ENCODE results near the gene CPNE5.
A peak's percentile ranks its signal among the peaks of the same experiment; 100 is the strongest.

Gene CPNE5

GRCh38 chr6:36721369-36722140 is 117.7 kb downstream of the CPNE5 start:
- intact Hi-C loops (cut with DNase I; ENCODE audit: low total_unique reads) = no loop called here
- no peak overlapping the region for H3K27ac ChIP-seq
- TF ChIP-seq CTCF (IDR thresholded peaks at IDR 0.05) = no peak
- DNase-seq = no peak
- no peak overlapping the region for H3K4me3 ChIP-seq
- peaks cover 0 to 4% of the 10 kb centered on the region in 2 donors for H3K27me3 ChIP-seq
- peaks cover 0 to 7% (median 0%) of the 10 kb centered on the region in 4 donors for H3K4me1 ChIP-seq
- no peaks in the 10 kb centered on the region for H3K9me3 ChIP-seq
- H3K36me3 ChIP-seq = no peaks in the 10 kb centered on the region

DNA sequence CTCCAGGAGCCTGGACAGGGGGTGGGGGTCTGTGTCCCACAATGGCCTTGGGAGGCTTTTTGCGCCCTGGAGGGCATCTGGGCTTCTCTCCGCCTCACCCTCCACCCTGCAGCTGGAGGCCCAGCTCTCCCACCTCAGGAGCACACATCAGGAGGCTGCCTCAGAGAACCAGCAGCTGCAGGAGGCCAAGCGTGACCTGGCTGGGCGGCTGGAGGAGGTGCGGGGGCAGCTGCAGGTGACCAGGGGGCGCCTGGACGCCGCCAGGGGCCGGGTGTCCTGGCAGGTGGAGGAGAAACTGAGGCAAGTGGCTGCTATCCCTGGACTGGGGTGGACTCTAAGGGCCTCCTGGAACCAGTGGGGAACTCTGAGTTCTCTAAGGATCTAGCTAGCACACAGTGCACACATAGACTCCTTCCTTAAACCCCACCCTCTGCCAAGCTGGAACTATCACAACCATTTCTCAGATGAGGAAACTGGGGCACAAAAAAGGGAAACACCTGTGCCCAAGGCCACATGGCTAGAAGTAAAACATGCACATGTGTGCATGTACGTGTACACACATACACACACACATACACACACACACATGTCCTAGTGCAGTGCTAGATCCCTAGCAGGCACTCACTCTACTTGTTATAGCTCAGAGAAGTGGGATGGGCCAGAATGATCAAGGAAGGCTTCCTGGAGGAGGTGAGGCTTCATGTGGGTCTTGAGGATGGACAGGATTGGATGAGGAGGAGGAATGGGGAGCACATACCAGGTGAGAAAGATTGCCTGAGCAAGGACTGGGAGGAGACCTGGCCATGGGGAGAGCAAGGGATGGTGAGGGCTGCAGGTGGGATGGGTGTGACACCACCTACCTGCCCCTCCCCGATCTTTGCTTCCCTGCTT is 118.7 kb downstream of the CPNE5 start:
- TF ChIP-seq CTCF (IDR thresholded peaks at IDR 0.05) = no peak
- H3K27me3 ChIP-seq = peaks cover 0 to 6% of the 10 kb centered on the region in 2 donors
- H3K4me1 ChIP-seq = no peaks in the 10 kb centered on the region
- DNase-seq = peak in 1 of 2 donors; percentile 39
- no peak overlapping the region for H3K4me3 ChIP-seq
- intact Hi-C loops (cut with DNase I; ENCODE audit: low total_unique reads) = no loop called here
- no peak overlapping the region for H3K27ac ChIP-seq
- H3K9me3 ChIP-seq = no peaks in the 10 kb centered on the region
- no peaks in the 10 kb centered on the region for H3K36me3 ChIP-seq

DNA sequence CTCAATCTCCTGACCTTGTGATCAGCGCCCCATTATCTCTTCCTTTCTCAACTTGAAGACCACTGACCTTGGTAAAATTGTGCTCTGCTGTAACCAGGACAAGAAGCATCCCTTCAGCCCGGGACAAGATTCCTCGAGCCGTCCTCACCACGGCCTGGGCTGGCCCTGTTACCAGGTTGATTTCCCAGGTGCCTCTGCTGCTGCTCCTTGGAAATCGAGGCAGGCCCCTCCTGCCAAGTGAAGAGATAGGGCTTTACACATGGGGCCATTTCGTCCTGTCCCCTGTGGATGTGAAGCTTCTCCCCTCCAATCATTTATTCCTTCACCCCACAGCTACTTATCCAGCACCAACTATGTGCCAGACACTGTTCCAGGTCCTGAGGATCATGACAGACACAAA is 120.1 kb downstream of the CPNE5 start:
- Histone ChIP-seq H3K27me3 (peaks cover 0 to 6% of the 10 kb centered on the region in 2 donors), H3K27ac (no peak overlapping the region), H3K36me3 (no peaks in the 10 kb centered on the region), H3K4me1 (no peaks in the 10 kb centered on the region), H3K4me3 (no peak overlapping the region), H3K9me3 (no peaks in the 10 kb centered on the region)
- DNase-seq = peak; percentile 11 to 23
- intact Hi-C loops (cut with DNase I; ENCODE audit: low total_unique reads) = no loop called here
- TF ChIP-seq CTCF (IDR thresholded peaks at IDR 0.05) = no peak

DNA sequence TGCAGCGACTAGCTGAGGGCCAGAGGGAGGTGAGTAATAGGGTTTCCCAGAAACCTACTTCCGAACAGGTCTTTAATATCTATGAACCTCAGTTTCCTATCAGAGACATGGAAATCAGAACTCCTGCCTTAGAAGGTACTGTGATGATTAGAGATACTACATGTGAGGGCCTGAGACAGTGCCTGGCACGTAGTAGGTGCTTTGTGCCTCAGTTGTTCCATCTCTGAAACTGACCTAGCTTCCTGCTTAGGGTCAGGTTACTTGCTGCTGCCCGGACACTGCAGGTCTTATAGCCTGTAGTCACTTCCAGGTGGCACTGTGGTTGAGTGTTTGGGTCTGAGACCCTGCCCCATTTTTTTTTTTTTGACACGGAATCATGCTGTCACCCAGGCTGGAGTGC is 120.7 kb downstream of the CPNE5 start:
- Histone ChIP-seq H3K4me1 (no peaks in the 10 kb centered on the region), H3K27ac (no peak overlapping the region), H3K4me3 (no peak overlapping the region), H3K9me3 (no peaks in the 10 kb centered on the region), H3K36me3 (no peaks in the 10 kb centered on the region), H3K27me3 (peaks cover 0 to 6% of the 10 kb centered on the region in 2 donors)
- peak; percentile 12 to 19 for DNase-seq
- TF ChIP-seq CTCF (IDR thresholded peaks at IDR 0.05) = no peak
- intact Hi-C loops (cut with DNase I; ENCODE audit: low total_unique reads) = no loop called here

DNA sequence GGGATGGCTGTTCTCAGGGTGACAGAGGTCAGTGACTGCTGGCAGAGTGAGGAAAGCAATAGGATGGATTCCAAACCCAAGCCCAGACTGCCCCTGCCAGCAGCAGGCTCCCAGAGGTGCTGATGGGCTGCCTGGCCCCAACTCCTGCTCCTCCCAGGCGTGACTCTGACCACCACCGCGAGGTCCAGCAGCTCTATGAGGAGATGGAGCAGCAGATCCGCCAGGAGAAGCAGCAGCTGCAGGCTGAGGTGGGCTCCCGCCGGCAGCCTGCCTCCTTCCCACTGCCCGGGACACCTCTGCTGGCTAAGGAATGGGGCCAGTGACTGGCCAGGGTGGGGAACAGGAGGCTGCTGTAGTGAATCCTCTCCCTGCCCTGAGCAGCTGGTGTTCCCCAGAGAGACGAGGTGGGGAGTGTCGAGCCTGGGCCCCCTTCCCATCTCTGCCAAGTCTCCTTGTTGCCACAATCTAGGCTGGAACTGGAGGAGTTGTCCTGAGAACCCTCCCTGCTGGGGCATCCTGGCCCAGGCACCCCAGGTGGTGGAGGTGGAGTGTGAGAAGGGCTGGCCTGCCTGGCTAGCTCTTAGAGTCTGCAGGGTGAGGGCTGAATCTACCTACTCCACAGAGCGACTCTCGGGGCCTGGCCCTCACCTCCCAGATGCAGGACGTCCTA is 121.2 kb downstream of the CPNE5 start:
- H3K4me1 ChIP-seq = no peaks in the 10 kb centered on the region
- H3K9me3 ChIP-seq = no peaks in the 10 kb centered on the region
- H3K36me3 ChIP-seq = no peaks in the 10 kb centered on the region
- DNase-seq = peak; percentile 8 to 54
- TF ChIP-seq CTCF (IDR thresholded peaks at IDR 0.05) = no peak
- H3K27ac ChIP-seq = no peak overlapping the region
- peaks cover 0 to 6% of the 10 kb centered on the region in 2 donors for H3K27me3 ChIP-seq
- intact Hi-C loops (cut with DNase I; ENCODE audit: low total_unique reads) = no loop called here
- no peak overlapping the region for H3K4me3 ChIP-seq

Measured in tibial artery (tissue), 4 donors.